ENCODE results near the gene SALL3.

The SALL3 gene

GRCh38 chr18:79047556-79048244 lies 68.1 kb downstream of the SALL3 start:
- DNase-seq (ENCODE audit: low spot score in 2 of 2) (no peak), ATAC-seq (peak; percentile 90)
- Mint-ChIP-seq H3K9me3 (no peaks in the 10 kb centered on the region), H3K4me3 (peak overlapping the region; percentile 28), H3K36me3 (no peaks in the 10 kb centered on the region), H3K27ac (peak overlapping the region; percentile 70), H3K4me1 (peaks cover 8% of the 10 kb centered on the region)

- Mint-ChIP-seq H3K36me3 (no peaks in the 10 kb centered on the region), H3K4me1 (peaks cover 8% of the 10 kb centered on the region), H3K27ac (peak overlapping the region; percentile 70), H3K9me3 (no peaks in the 10 kb centered on the region), H3K4me3 (peak overlapping the region; percentile 28)
- no peak for DNase-seq (ENCODE audit: low spot score in 2 of 2)
- ATAC-seq: no peak
Observed at GRCh38 chr18:79048245-79048632, 68.6 kb downstream of the SALL3 start.

- no peaks in the 10 kb centered on the region for H3K36me3 Mint-ChIP-seq
- H3K4me3 Mint-ChIP-seq: no peak overlapping the region
- H3K4me1 Mint-ChIP-seq: peaks cover 8% of the 10 kb centered on the region
- ATAC-seq (no peak), DNase-seq (ENCODE audit: low spot score in 2 of 2) (no peak)
- H3K27ac Mint-ChIP-seq: no peak overlapping the region
- no peaks in the 10 kb centered on the region for H3K9me3 Mint-ChIP-seq
Observed at GRCh38 chr18:79049506-79049905, 69.9 kb downstream of the SALL3 start.
